GM13976 (cell line): ENCODE results near the gene DCAKD.

Source experiments
- DNase-seq: peaks from one replicate; pipeline ENCODE4 v3.0.0; 2012; ENCODE audit warnings: low spot score
- in situ Hi-C: fragments of 300-500 bp; cut with MboI; formaldehyde crosslinking; loops from one replicate; pipeline ENCODE4 v1.12.0; 2022; ENCODE audit warnings: low sequenced_read_pairs, mixed read lengths, inconsistent platforms; ENCODE audit not compliant: unreplicated experiment
- TF ChIP-seq, protein P1 (sequence below): IDR thresholded peaks from 2 replicates; pipeline ENCODE4 v1.5.1; 2012; ENCODE audit warnings: borderline replicate concordance, mild to moderate bottlenecking; ENCODE audit not compliant: insufficient read depth; ENCODE audit errors: extremely low read depth, missing control alignments, control extremely low read depth

The DCAKD gene

GRCh38 chr17:45086865-45087503, 35.6 kb upstream of the DCAKD start:
- TF ChIP-seq, protein P1, sequence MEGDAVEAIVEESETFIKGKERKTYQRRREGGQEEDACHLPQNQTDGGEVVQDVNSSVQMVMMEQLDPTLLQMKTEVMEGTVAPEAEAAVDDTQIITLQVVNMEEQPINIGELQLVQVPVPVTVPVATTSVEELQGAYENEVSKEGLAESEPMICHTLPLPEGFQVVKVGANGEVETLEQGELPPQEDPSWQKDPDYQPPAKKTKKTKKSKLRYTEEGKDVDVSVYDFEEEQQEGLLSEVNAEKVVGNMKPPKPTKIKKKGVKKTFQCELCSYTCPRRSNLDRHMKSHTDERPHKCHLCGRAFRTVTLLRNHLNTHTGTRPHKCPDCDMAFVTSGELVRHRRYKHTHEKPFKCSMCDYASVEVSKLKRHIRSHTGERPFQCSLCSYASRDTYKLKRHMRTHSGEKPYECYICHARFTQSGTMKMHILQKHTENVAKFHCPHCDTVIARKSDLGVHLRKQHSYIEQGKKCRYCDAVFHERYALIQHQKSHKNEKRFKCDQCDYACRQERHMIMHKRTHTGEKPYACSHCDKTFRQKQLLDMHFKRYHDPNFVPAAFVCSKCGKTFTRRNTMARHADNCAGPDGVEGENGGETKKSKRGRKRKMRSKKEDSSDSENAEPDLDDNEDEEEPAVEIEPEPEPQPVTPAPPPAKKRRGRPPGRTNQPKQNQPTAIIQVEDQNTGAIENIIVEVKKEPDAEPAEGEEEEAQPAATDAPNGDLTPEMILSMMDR, result no peak
- DNase-seq, result no peak
- in situ Hi-C loops, result no loop called here

GRCh38 chr17:45086391-45086790, 35.0 kb upstream of the DCAKD start:
- no peak for DNase-seq
- in situ Hi-C loops, result no loop called here
- TF ChIP-seq, protein P1, result no peak

GRCh38 chr17:45081047-45081703, 29.7 kb upstream of the DCAKD start:
- TF ChIP-seq, protein P1, result no peak
- DNase-seq, result no peak
- in situ Hi-C loops, result no loop called here

- DNase-seq, result peak; percentile 68
- in situ Hi-C loops, result no loop called here
- TF ChIP-seq, protein P1, result no peak
Observed at GRCh38 chr17:45077643-45078042, 26.2 kb upstream of the DCAKD start.

DNA sequence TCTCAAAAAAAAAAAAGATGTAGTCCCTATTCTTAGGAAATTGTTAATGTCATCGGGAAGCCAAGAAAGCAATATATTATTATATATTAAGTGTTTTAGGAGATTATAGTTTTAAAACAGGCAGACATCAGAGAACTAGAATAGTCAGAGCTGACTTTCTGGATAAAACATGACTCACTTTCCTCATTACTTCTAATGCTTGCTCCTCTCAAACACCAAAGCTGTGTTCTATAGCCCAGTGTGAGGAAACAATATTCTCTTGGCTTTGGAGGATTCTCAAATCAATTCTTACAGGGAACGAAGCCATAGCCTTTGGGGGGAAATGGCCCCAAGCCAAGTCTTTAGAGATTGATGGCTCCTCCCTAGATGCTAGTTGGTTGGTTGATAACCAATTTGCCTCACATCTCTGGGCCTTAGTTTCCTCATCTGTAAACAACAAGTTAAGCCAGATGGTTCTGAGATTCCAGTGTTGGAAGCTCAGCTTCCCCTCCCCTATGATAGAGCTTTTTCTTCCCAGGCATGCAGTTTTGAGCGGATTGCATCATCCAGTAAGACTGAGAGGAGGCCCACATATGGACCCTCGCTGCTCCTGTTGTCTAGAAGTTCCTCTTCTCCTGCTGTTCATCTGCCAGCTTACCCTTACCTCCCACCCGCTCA, 22.1 kb upstream of the DCAKD start:
- TF ChIP-seq, protein P1, result no peak
- no peak for DNase-seq
- in situ Hi-C loops, result no loop called here

GRCh38 chr17:45070809-45071208, 19.4 kb upstream of the DCAKD start:
- in situ Hi-C loops, result no loop called here
- DNase-seq, result no peak
- TF ChIP-seq, protein P1, result no peak
